ENCODE data around the gene LRRC23.

Gene LRRC23

GRCh38 chr12:6946033-6946919, 41.7 kb downstream of the LRRC23 start:
- DNase-seq, result peak in 1 of 2 donors; percentile 52

- no peak for DNase-seq
Observed at GRCh38 chr12:6946920-6947374, 42.3 kb downstream of the LRRC23 start.

- no peak for DNase-seq
Observed at GRCh38 chr12:6947615-6948014, 43.0 kb downstream of the LRRC23 start.

- peak in 1 of 2 donors; percentile 36 for DNase-seq
Observed at GRCh38 chr12:6948873-6949594, 44.4 kb downstream of the LRRC23 start.

- peak in 1 of 2 donors; percentile 27 for DNase-seq
Observed at GRCh38 chr12:6950401-6950801, 45.8 kb downstream of the LRRC23 start.

- DNase-seq, result peak; percentile 59 to 78
Observed at GRCh38 chr12:6950811-6951540, 46.4 kb downstream of the LRRC23 start, which contains the start of gene PTPN6. Gene PTPN6 (plus strand): TSS chr12:6951356. CDS start chr12:6951513, 157 bp downstream.

GRCh38 chr12:6951551-6952120, 47.0 kb downstream of the LRRC23 start:
- no peak for DNase-seq

GRCh38 chr12:6952121-6952862, 47.7 kb downstream of the LRRC23 start:
- peak in 1 of 2 donors; percentile 47 for DNase-seq

- DNase-seq, result no peak
Observed at GRCh38 chr12:6952863-6953441, 48.3 kb downstream of the LRRC23 start.

- DNase-seq, result peak; percentile 81 to 85
Observed at GRCh38 chr12:6953442-6954315, 49.1 kb downstream of the LRRC23 start.

GRCh38 chr12:6954316-6955107, 49.9 kb downstream of the LRRC23 start:
- DNase-seq, result peak in 1 of 2 donors; percentile 26

GRCh38 chr12:6955108-6956020, 50.7 kb downstream of the LRRC23 start:
- no peak for DNase-seq

GRCh38 chr12:6956021-6956727, 51.6 kb downstream of the LRRC23 start:
- DNase-seq, result peak in 1 of 2 donors; percentile 35

GRCh38 chr12:6957151-6957701, 52.6 kb downstream of the LRRC23 start:
- DNase-seq, result no peak

- DNase-seq, result peak in 1 of 2 donors; percentile 32
Observed at GRCh38 chr12:6957741-6958608, 53.4 kb downstream of the LRRC23 start.

GRCh38 chr12:6958609-6959057, 54.0 kb downstream of the LRRC23 start:
- peak in 1 of 2 donors; percentile 26 for DNase-seq

All from activated CD4-positive, alpha-beta T cell treated with anti-CD3 and anti-CD28 coated beads for 4 hours (primary cell).